Activated CD4-positive, CD25-positive, alpha-beta regulatory T cell treated with anti-CD3 and anti-CD28 coated beads, Interleukin-2, amount 50 U/mL, for 72 hours (primary cell): ENCODE data around the gene IGFL3.
"Not testable (repeated sequence)": the region's sequence is repeated elsewhere in the genome, so short reads cannot be mapped to it uniquely, and the experiment has no call there.

Experiments
- DNase-seq: peaks from one replicate; pipeline ENCODE4 v3.0.0; 2021

Gene IGFL3

GRCh38 chr19:46124638-46125115 is at the start of gene IGFL3:
IGFL3 (minus strand) TSS chr19:46124688; CDS start chr19:46124649, 39 bp downstream.
- DNase-seq = no peak

GRCh38 chr19:46173886-46174480 is 49.5 kb upstream of the IGFL3 start:
- no peak for DNase-seq

- DNase-seq = no peak
These were observed 38.2 kb upstream of the IGFL3 start for GRCh38 chr19:46162731-46163130.

- not testable (repeated sequence) for DNase-seq
These were observed 37.3 kb upstream of the IGFL3 start for GRCh38 chr19:46161642-46162257.

GRCh38 chr19:46160233-46160775 is 35.8 kb upstream of the IGFL3 start:
- DNase-seq = no peak

- no peak for DNase-seq
These were observed 35.1 kb upstream of the IGFL3 start for GRCh38 chr19:46159418-46160232.

- no peak for DNase-seq
These were observed 30.7 kb upstream of the IGFL3 start for GRCh38 chr19:46155237-46155636.

GRCh38 chr19:46150606-46151005 is 26.1 kb upstream of the IGFL3 start:
- no peak for DNase-seq

- no peak for DNase-seq
These were observed 23.4 kb upstream of the IGFL3 start, which contains the start of gene IGFL2 for GRCh38 chr19:46147791-46148288. IGFL2 (plus strand) TSS chr19:46148238; CDS start chr19:46148279, 41 bp downstream.

GRCh38 chr19:46147166-46147740 is 22.8 kb upstream of the IGFL3 start:
- DNase-seq = no peak

GRCh38 chr19:46144756-46145155 is 20.3 kb upstream of the IGFL3 start:
- no peak for DNase-seq

- DNase-seq = no peak
These were observed 17.8 kb upstream of the IGFL3 start for GRCh38 chr19:46142294-46142693.

GRCh38 chr19:46141421-46141820 is 16.9 kb upstream of the IGFL3 start:
- no peak for DNase-seq

- DNase-seq = no peak
These were observed 13.5 kb upstream of the IGFL3 start for GRCh38 chr19:46137915-46138473.

GRCh38 chr19:46134527-46134926 is 10.0 kb upstream of the IGFL3 start:
- no peak for DNase-seq

GRCh38 chr19:46133777-46134241 is 9.3 kb upstream of the IGFL3 start:
- DNase-seq = no peak

- DNase-seq = no peak
These were observed 8.7 kb upstream of the IGFL3 start for GRCh38 chr19:46133101-46133627.

- DNase-seq = no peak
These were observed 8.1 kb upstream of the IGFL3 start for GRCh38 chr19:46132508-46133100.

GRCh38 chr19:46131485-46132143 is 7.1 kb upstream of the IGFL3 start:
- DNase-seq = no peak

GRCh38 chr19:46126086-46126580 is 1.6 kb upstream of the IGFL3 start:
- DNase-seq = no peak

- no peak for DNase-seq
These were observed 959 bp upstream of the IGFL3 start for GRCh38 chr19:46125447-46125846.
